ENCODE results near the gene SLC27A5. TPM values are rescaled to one million over a fixed set of nuclear protein-coding genes. Genes with fewer than 3 reads are reported as not detected.

SLC27A5 gene
- total and polyA plus RNA-seq, 2 of the 4 experiments (the other 2 are of a cell fraction): 7.7 to 11.2 TPM

DNA sequence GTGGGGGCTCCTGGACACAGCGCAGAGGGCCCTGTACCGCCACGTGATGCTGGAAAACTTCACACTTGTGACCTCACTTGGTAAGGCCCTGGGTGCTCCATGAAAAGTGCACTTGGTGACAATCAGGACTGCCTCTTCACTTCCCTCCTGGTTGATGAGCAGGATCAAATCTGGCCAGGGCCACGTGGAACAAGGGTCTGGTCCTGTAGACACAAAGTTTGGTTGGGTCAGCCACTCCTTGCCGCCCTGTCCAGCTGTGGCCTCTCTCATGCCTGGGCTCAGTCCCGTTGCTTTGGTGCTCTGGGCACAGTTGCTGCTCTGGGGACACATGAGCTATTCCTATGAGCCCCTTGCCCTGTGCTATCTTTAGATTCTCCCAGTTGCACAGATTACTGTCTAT lies 58.0 kb downstream of the SLC27A5 start:
- in situ Hi-C loops (cut with MboI; ENCODE audit: low sequenced_read_pairs): no loop called here
- ATAC-seq (ENCODE audit: low read depth): no peak
- dilution Hi-C loops (cut with HindIII; ENCODE audit: low sequenced_read_pairs, unreplicated experiment): no loop called here

More for the DNA sequence above, 58.0 kb downstream of the SLC27A5 start:
- no peak overlapping the region for H3K4ac ChIP-seq (ENCODE audit: low read depth, low read length)
- no peak overlapping the region for H2BK5ac ChIP-seq (ENCODE audit: low read depth, low read length, poor library complexity, severe bottlenecking)
- BruUV-seq (replicated peaks): no TSS peak
- H3K14ac ChIP-seq (replicated peaks; ENCODE audit: low read depth, low read length): no peak overlapping the region
- H3K23ac ChIP-seq (ENCODE audit: low read depth, low read length): no peak overlapping the region
- peaks cover 16% of the 10 kb centered on the region for H3K9me1 ChIP-seq (ENCODE audit: insufficient read depth, low read length)
- no peak overlapping the region for H3K4me2 ChIP-seq (ENCODE audit: low read depth, low read length)
- H2AK9ac ChIP-seq (replicated peaks; ENCODE audit: low read depth, low read length, poor library complexity): peak overlapping the region; percentile 15
- H4K5ac ChIP-seq (ENCODE audit: low read depth, low read length): no peak overlapping the region
- H3K4me1 ChIP-seq (ENCODE audit: control insufficient read depth, insufficient read depth, low read length): no peaks in the 10 kb centered on the region
- H4K20me1 ChIP-seq (ENCODE audit: insufficient read depth, low read length): no peaks in the 10 kb centered on the region
- WGBS, 2 experiments (ENCODE audit: extremely low coverage in 2 of 2, insufficient read length in 1 of 2): 94% methylated on average over 3 of the region's 6 CpGs; no CpG with 5 or more reads in 1 of the 2 experiments
- H3K4me3 ChIP-seq (ENCODE audit: insufficient read depth, low read depth, low read length): no peak overlapping the region
- H2BK15ac ChIP-seq (ENCODE audit: low read depth, low read length): no peak overlapping the region
- no peak overlapping the region for H3K9ac ChIP-seq (ENCODE audit: low read depth, low read length)
- no peak overlapping the region for H2AFZ ChIP-seq (replicated peaks; ENCODE audit: low read length, poor library complexity)
- H2BK120ac ChIP-seq (ENCODE audit: low read depth, low read length): no peak overlapping the region
- H2BK20ac ChIP-seq (ENCODE audit: low read depth, low read length): no peak overlapping the region
- H4K91ac ChIP-seq (ENCODE audit: insufficient read depth, low read depth, low read length): no peak overlapping the region
- peaks cover 19% of the 10 kb centered on the region for H3K36me3 ChIP-seq (ENCODE audit: control insufficient read depth, insufficient read depth, low read length)
- no peak overlapping the region for H2AK5ac ChIP-seq (ENCODE audit: low read depth, low read length)
- no peak for TF ChIP-seq MXI1 (IDR thresholded peaks at IDR 0.05; ENCODE audit: borderline replicate concordance, low read depth, low read length)
- H3K27ac ChIP-seq (ENCODE audit: insufficient read depth, low read length): no peak overlapping the region
- ChIA-PET CTCF (no interaction called here), POLR2A (ENCODE audit: unreplicated experiment) (no interaction called here)
- no peak overlapping the region for H4K8ac ChIP-seq (ENCODE audit: low read depth in 2 of 2, low read length in 2 of 2)
- no peak for DNase-seq
- intact Hi-C loops (cut with micrococcal nuclease): no loop called here
- peaks cover 8 to 13% of the 10 kb centered on the region in 2 experiments; a peak in 2 of 4 replicates for H3K79me1 ChIP-seq (ENCODE audit: low read depth in 1 of 2, low read length in 2 of 2)
- no peaks in the 10 kb centered on the region for H3K27me3 ChIP-seq (ENCODE audit: control insufficient read depth, insufficient read depth, low read length)
- no peak overlapping the region for H3K56ac ChIP-seq (ENCODE audit: extremely low read depth, insufficient read depth, low read length)
- H3K9me3 ChIP-seq (ENCODE audit: control insufficient read depth, insufficient read depth, low read length): no peaks in the 10 kb centered on the region; the same call in none of the 2 replicates
- no peak overlapping the region for H3K18ac ChIP-seq (ENCODE audit: low read depth, low read length)
